ENCODE data around the gene TPM1. TPM values are rescaled to one million over a fixed set of nuclear protein-coding genes. Genes with fewer than 3 reads are reported as not detected.
A peak's percentile ranks its signal among the peaks of the same experiment; 100 is the strongest.

TPM1 gene
- total RNA-seq, 2 donors from 2014 or later: 7.0 to 12.1 TPM

DNA sequence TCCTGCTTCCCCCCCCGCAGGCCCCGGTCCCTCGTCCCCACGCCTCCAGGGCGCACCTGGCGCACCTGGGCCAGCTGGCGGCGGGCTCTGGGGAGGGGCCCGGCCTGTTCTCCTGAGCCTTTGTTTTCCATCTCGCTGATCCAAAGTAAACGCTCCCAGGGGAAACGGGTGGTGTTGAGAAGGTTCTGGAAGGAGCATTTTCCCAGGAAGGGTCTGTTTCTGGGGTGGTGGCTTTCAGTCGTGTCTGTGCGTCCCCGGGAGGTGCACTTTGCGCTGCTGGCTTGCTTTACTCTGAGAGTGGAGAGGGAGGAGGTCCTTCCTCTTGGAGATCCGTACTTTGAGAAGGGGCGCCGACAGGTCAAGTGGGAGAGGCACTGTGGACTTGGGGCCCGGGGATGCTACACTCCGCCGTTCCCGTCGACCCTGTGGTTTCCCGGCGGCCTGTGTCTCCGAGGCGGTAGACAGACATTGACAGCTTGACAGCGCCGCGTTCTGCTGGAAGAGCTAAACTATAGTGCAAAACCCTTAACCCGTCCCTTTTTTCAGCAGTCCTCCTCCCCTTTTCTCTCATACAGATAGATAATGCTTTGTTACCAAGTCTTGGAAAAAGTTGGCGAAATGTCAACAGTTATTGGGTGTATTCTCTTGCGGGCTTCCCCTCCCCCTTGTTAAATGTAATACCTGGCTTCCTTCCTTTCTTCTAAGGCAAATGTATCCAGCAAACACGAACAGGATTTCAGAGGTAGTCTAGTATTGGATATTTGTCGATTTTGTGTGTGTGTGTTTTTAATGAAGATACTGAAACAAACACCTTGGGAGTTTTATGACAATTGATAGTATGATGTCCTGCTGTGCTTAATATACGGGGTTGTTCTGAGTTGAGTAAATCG is 6.5 kb downstream of the TPM1 start:
- H3K36me3 Mint-ChIP-seq: no peaks in the 10 kb centered on the region
- peak overlapping the region; percentile 95 for H3K4me3 Mint-ChIP-seq
- DNase-seq (ENCODE audit: low spot score) (no peak), ATAC-seq (no peak)
- H3K9me3 Mint-ChIP-seq: no peaks in the 10 kb centered on the region
- H3K27me3 Mint-ChIP-seq: peaks cover 27 to 36% of the 10 kb centered on the region in 2 donors
- peak overlapping the region; percentile 64 to 72 for H3K27ac Mint-ChIP-seq
- peaks cover 22 to 31% of the 10 kb centered on the region in 2 donors for H3K4me1 Mint-ChIP-seq (ENCODE audit: low read depth in 2 of 2)

DNA sequence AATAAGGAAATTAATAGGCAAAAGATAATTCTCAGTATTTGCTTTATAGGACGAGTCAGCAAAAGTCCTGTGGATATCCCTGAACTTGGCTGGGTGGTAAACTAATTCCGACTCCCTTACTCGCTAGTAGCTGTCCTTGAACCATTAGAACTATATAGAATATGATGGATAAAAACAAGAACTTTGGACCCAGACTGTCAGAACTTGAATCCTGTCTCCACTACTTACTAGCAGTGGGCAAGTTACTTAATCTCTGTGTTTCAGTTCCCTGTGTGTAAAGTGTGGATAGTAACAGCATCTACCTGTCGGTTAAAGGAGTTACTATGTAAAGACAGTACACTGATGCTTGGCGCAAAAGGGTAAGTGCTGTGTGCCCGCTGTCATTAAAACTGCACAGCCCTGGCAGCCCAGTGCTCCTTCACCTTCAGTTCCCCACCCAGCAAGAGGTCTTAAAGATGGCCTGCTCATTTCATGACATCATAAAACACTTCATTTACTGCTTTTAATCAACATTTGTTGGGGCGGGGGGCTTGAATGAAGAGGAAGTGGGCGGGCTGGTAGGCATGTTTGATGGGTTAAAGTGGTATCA is 7.3 kb downstream of the TPM1 start:
- Mint-ChIP-seq H3K9me3 (no peaks in the 10 kb centered on the region), H3K4me1 (ENCODE audit: low read depth in 2 of 2) (peaks cover 22 to 31% of the 10 kb centered on the region in 2 donors), H3K36me3 (no peaks in the 10 kb centered on the region), H3K27me3 (peaks cover 20 to 28% of the 10 kb centered on the region in 2 donors), H3K27ac (peak overlapping the region; percentile 64 to 72), H3K4me3 (peak overlapping the region; percentile 95)
- ATAC-seq (no peak), DNase-seq (ENCODE audit: low spot score) (no peak)

DNA sequence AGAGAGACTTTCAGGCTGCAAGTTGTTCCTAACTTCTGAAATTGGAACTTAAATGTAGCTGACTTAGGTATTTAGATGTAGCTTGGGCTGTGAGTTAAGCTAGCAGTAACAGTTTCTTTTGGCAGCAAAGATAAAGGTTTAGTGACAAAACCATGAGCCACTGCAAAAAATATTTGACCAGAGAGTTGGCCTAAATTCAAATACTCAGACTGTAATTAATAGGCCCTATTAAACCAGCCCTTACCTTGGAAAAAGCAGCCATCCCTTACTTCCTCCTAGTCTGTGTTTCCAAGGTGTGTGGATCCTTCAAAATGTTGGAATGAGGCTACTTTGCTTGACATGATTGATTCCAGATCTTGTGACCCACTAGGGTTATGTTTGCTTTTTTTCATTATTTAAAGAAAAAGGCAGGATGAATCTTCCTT is 8.2 kb downstream of the TPM1 start:
- H3K27ac Mint-ChIP-seq: no peak overlapping the region
- no peak for DNase-seq (ENCODE audit: low spot score)
- ATAC-seq: no peak
- H3K4me3 Mint-ChIP-seq: no peak overlapping the region
- H3K4me1 Mint-ChIP-seq (ENCODE audit: low read depth in 2 of 2): peaks cover 22 to 31% of the 10 kb centered on the region in 2 donors
- peaks cover 11 to 19% of the 10 kb centered on the region in 2 donors for H3K27me3 Mint-ChIP-seq
- H3K36me3 Mint-ChIP-seq: no peaks in the 10 kb centered on the region
- H3K9me3 Mint-ChIP-seq: no peaks in the 10 kb centered on the region

DNA sequence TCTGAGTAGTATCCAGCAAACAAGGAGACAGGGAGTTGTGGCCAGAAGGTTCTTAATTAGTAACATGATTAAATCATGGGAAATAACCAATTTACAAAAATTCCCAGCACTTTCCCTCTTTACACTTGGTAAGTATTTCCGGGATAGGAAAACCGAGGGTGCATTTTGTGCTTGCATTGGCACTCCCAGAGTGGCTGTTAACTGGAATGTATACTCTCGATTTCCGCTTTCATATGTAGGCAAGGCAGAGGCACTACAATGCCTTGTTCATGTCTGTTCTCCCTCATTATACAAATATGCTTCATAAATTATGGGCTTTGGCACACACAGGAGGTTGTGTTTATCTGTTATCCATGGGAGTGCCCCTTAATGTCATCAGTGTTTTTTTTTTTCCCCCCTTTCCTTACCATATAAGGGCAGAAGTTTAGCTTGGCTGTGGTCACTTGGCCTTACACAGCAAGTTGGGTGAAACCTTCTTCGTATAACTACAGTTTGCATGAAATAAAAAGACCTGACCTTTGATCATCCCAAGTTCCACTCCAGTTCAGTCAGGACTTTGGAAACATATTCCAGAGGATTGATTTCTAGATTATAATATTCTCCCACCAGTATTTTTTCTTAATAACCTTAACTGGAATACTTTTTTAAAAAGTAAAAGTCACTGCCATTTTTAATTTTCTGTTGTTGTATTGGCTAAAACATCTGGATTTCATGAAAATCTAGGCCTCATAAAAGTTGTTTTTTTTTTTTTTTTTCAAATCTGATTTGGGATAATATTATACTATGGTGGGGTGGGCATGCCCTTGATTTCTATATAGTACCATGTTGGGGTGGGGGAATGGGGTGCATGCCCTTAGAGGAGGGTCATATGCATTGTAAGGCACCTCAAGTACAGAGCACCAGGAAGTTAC is 8.9 kb downstream of the TPM1 start:
- Mint-ChIP-seq H3K27me3 (peaks cover 9 to 13% of the 10 kb centered on the region in 2 donors), H3K36me3 (no peaks in the 10 kb centered on the region), H3K9me3 (no peaks in the 10 kb centered on the region), H3K27ac (no peak overlapping the region), H3K4me1 (ENCODE audit: low read depth in 2 of 2) (peaks cover 22 to 34% of the 10 kb centered on the region in 2 donors), H3K4me3 (no peak overlapping the region)
- ATAC-seq: no peak
- DNase-seq (ENCODE audit: low spot score): no peak

DNA sequence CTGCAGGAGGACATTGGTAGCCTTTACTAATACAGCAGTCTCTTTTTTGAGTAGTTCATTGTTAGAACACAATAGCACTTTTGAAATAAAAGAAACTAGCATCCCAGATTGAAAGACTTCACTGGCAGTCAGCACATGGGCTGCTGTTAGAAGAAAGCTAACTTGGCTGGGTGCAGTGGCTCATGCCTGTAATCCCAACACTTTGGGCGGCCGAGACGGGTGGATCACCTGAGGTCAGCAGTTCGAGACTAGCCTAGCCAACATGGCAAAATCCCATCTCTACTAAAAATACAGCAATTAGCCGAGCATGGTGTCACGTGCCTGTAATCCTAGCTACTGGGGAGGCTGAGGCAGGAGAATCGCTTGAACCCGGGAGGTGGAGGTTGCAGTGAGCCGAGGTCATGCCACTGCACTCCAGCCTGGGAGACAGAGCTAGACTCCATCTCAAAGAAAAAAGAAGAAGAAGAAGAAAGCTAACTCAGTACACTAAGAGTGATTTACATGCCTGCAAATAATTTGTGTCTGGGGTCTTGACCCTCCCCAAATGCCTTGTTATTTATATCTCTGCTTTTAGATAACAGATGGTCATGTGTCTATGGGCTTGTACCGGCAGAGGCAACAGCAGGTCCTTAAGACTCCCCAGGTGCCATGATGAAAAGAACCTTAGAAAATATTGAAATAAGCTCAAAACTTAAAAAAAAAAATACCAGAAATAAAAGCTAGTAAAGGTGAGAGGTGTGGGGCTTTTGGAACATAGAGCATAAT is 9.7 kb downstream of the TPM1 start:
- no peak for ATAC-seq
- Mint-ChIP-seq H3K9me3 (no peaks in the 10 kb centered on the region), H3K4me1 (ENCODE audit: low read depth in 2 of 2) (peaks cover 22 to 37% of the 10 kb centered on the region in 2 donors), H3K27me3 (peaks cover 2 to 4% of the 10 kb centered on the region in 2 donors), H3K4me3 (no peak overlapping the region), H3K27ac (no peak overlapping the region), H3K36me3 (no peaks in the 10 kb centered on the region)
- no peak for DNase-seq (ENCODE audit: low spot score)

DNA sequence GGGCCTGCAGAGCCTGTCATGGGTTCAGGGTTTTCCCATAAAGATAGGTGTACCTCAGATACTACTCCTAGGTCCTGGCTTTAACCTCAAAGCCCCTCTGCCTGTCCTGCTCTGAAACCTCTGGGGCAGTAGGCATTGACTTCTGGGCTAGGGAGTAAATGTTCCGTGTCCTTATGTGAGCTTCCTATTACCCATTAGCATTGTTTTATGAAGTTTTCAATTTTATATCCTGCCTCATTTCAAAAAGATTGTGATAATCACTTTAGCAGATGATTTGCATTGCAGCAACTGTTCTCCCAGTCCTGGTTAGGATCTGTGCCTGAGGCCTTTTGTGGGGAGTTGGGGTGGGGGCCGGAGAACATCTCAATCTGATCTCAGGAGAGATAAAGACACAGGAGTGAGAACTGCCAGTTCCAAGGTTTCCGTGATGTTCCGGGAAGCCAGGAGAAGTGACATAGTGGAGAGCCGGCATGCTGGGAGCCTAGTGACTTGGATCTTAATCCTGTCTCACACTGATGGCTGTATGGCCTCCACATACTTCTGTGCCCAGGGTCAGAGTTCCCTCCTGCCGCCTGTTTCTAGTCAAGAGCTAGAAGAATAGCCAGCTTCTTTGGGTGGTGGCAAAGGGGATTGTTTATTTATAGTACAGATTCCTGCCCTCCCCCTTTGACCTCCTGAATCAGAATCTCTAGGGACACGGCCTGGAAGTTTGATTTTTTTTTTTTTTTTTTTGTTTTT is 10.6 kb downstream of the TPM1 start:
- Mint-ChIP-seq H3K4me3 (no peak overlapping the region), H3K27ac (no peak overlapping the region), H3K27me3 (no peaks in the 10 kb centered on the region), H3K36me3 (no peaks in the 10 kb centered on the region), H3K9me3 (no peaks in the 10 kb centered on the region), H3K4me1 (ENCODE audit: low read depth in 2 of 2) (peaks cover 16 to 30% of the 10 kb centered on the region in 2 donors)
- ATAC-seq (no peak), DNase-seq (ENCODE audit: low spot score) (no peak)

DNA sequence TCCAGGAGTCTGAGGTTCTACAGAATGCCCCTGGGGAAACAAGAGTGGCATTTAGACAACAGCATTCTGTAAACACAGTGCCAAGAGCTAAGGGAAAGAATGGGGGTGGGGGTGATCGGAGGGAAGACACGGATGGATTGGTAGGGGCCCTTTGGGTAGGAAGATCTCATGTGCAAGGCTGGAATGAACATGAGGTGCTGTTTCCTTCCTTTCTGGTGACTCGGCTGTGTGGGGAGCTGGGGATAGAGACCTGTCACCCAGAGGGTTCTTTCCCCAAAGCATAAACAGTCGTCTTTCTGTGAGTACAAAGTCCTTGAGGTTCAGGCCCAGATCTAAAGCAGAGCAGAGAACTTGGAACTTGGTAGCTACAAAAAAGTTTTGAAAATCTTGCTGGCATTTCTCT is 11.7 kb downstream of the TPM1 start:
- Mint-ChIP-seq H3K27ac (no peak overlapping the region), H3K36me3 (no peaks in the 10 kb centered on the region)

DNA sequence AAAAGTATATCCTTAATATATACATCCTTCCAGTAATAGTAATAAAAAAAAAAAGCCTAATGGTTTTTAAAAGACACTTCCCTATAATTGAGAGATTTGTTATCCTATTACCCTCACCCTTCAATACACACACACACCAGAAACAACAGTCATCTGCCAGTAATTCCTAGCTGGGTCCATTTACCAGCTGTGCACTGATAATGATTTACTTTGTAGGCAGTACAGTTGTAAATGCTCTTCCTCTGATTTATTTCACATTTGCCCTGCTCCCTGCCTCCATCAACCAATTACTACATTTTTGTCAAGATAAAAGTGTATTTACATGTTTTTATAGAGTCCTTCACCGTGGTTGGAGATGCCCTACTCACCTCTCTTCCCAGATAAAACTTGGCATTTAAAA is 12.4 kb downstream of the TPM1 start:
- Mint-ChIP-seq H3K27ac (no peak overlapping the region), H3K4me3 (no peak overlapping the region), H3K4me1 (ENCODE audit: low read depth in 2 of 2) (peaks cover 3 to 17% of the 10 kb centered on the region in 2 donors), H3K9me3 (no peaks in the 10 kb centered on the region), H3K27me3 (no peaks in the 10 kb centered on the region), H3K36me3 (no peaks in the 10 kb centered on the region)
- DNase-seq (ENCODE audit: low spot score) (no peak), ATAC-seq (no peak)

More for the DNA sequence above, 11.7 kb downstream of the TPM1 start:
- no peaks in the 10 kb centered on the region for H3K27me3 Mint-ChIP-seq
- ATAC-seq: no peak
- H3K4me1 Mint-ChIP-seq (ENCODE audit: low read depth in 2 of 2): peaks cover 10 to 24% of the 10 kb centered on the region in 2 donors
- no peaks in the 10 kb centered on the region for H3K9me3 Mint-ChIP-seq
- H3K4me3 Mint-ChIP-seq: no peak overlapping the region
- DNase-seq (ENCODE audit: low spot score): no peak

DNA sequence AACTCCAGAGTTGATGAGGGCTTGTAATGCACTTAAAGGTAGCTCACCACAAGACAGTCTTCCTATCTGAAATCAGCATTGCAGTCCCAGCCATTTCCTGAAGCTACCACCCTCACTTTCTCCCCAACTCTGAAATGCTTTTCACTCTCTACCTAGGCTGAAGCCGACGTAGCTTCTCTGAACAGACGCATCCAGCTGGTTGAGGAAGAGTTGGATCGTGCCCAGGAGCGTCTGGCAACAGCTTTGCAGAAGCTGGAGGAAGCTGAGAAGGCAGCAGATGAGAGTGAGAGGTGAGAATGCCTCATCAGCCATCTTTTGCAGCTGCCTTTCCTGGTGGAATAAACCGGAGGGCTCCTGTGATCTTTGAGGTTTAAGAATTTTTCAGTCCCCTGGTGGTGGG is 14.3 kb downstream of the TPM1 start:
- DNase-seq (ENCODE audit: low spot score) (no peak), ATAC-seq (no peak)
- Mint-ChIP-seq H3K4me1 (ENCODE audit: low read depth in 2 of 2) (peaks cover 0 to 7% of the 10 kb centered on the region in 2 donors), H3K4me3 (no peak overlapping the region), H3K9me3 (no peaks in the 10 kb centered on the region), H3K27me3 (no peaks in the 10 kb centered on the region), H3K36me3 (peaks cover 4% of the 10 kb centered on the region), H3K27ac (no peak overlapping the region)

DNA sequence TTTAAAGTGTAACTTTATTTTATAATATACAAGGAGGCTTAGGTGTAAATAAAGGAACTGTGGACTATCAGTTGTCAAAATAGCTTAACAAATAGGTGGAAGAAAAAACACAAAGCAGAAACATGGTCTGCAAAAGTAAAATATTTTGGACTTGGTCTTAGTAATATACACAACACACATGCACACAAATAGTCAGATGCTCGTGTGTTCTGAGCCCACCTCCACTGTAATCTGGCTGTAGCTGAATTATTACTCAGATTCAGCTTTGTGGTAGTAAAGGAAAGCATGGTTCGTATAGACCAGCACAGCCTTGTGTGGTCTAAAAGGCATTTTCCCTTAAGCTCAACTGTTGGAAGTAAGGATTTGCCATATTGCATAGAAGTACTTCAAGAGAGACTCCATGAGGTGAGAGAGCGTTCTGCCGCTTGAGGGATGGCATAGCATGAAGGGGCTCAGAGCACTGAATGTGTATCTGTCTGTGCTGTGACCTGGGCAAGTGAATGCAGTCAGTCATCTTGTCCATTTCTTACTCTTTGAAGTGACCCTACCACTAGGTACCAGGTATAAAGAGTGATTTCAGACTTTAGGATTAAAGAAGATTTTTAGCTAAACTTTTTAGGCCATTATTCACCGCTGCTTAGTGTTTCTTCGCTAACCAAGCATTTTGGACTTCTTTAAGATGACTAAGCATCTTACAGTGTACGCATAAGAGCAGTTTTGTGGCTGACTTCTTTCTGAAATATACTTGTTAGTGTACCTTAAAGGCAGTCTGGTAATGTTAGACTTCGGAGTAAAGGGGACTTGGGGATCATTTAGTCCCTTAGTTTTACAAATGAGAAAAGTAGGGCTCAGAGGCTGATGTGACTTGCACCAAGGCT is 15.2 kb downstream of the TPM1 start:
- Mint-ChIP-seq H3K4me1 (ENCODE audit: low read depth in 2 of 2) (peaks cover 0 to 7% of the 10 kb centered on the region in 2 donors), H3K9me3 (no peaks in the 10 kb centered on the region), H3K27me3 (no peaks in the 10 kb centered on the region), H3K36me3 (peaks cover 8% of the 10 kb centered on the region), H3K4me3 (no peak overlapping the region), H3K27ac (no peak overlapping the region)
- ATAC-seq (no peak), DNase-seq (ENCODE audit: low spot score) (no peak)

DNA sequence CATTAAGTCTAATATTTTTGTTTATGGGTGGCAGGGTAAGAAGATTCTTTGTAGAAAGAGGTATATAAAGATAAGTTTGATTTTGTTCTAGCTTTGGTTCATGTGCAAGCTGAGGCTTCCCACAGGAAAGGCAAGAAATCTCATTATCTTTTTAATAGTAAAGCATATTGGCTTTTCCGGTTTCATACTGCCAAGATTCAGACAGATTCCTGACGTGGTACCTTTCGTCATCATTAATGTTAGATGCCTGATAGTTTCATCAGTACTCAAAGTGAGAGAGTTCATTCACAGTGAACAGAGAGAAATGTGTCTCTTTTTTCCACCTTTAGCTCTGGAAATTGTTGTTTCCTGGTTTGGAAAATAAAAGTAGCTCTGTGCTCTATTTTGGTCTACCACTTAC is 16.5 kb downstream of the TPM1 start:
- ATAC-seq (no peak), DNase-seq (ENCODE audit: low spot score) (no peak)
- Mint-ChIP-seq H3K9me3 (no peaks in the 10 kb centered on the region), H3K36me3 (peaks cover 12% of the 10 kb centered on the region), H3K27ac (no peak overlapping the region), H3K4me1 (ENCODE audit: low read depth in 2 of 2) (peaks cover 3 to 10% of the 10 kb centered on the region in 2 donors), H3K27me3 (no peaks in the 10 kb centered on the region), H3K4me3 (no peak overlapping the region)
